Neuronal stem cell (in vitro differentiated cells): ENCODE results near the gene CTDP1.
A peak's percentile ranks its signal among the peaks of the same experiment; 100 is the strongest.

ENCODE experiments used
- DNase-seq: peaks from one replicate; pipeline ENCODE4 v3.0.0-alpha.2; 2013; ENCODE audit warnings: low spot score
- H2AFZ ChIP-seq: one replicate; pipeline ENCODE4 v1.6.1; 2013; ENCODE audit warnings: mild to moderate bottlenecking, low read length, inconsistent platforms
- H2AK5ac ChIP-seq: 2 replicates; pipeline ENCODE4 v1.6.1; 2013; ENCODE audit warnings: low read depth, mild to moderate bottlenecking, inconsistent platforms, low read length, moderate library complexity, mixed read lengths
- H2BK120ac ChIP-seq: 2 replicates; pipeline ENCODE4 v1.6.1; 2013; ENCODE audit warnings: low read depth, mild to moderate bottlenecking, inconsistent platforms, low read length, moderate library complexity, mixed read lengths
- H2BK12ac ChIP-seq: one replicate; pipeline ENCODE4 v1.6.1; 2013; ENCODE audit warnings: low read length, inconsistent platforms
- H2BK15ac ChIP-seq: 2 replicates; pipeline ENCODE4 v1.6.1; 2013; ENCODE audit warnings: mild to moderate bottlenecking, low read length, inconsistent platforms, mixed read lengths
- H2BK5ac ChIP-seq: one replicate; pipeline ENCODE4 v1.6.1; 2013; ENCODE audit warnings: inconsistent platforms, mild to moderate bottlenecking, low read length, moderate library complexity
- H3K14ac ChIP-seq: one replicate; pipeline ENCODE4 v1.6.1; 2013; ENCODE audit warnings: low read length, inconsistent platforms
- H3K18ac ChIP-seq: 2 replicates; pipeline ENCODE4 v1.6.1; 2013; ENCODE audit warnings: low read length, inconsistent platforms
- H3K23ac ChIP-seq: 2 replicates; pipeline ENCODE4 v1.6.1; 2013; ENCODE audit warnings: low read depth, mild to moderate bottlenecking, mixed read lengths, low read length, inconsistent platforms; ENCODE audit not compliant: poor library complexity
- H3K27ac ChIP-seq: replicated peaks from 3 replicates; pipeline ENCODE4 v1.5.1; 2013; ENCODE audit warnings: low read length, inconsistent platforms
- H3K27me3 ChIP-seq, 3 experiments: 2 replicates each; pipeline ENCODE4 v1.6.1; 2013; ENCODE audit warnings: low read length in 3 of 3, mild to moderate bottlenecking in 2 of 3, inconsistent platforms in 1 of 3, low read depth in 1 of 3, mixed read lengths in 1 of 3, moderate library complexity in 1 of 3; ENCODE audit not compliant: control insufficient read depth in 3 of 3, insufficient read depth in 3 of 3
- H3K36me3 ChIP-seq, 2 donors: replicated peaks in 1 of 2; 2 replicates each; pipeline ENCODE4 v1.6.1; 2013; ENCODE audit warnings: low read length in 2 of 2; ENCODE audit not compliant: control insufficient read depth in 2 of 2, insufficient read depth in 2 of 2
- H3K4ac ChIP-seq: 2 replicates; pipeline ENCODE4 v1.6.1; 2013; ENCODE audit warnings: inconsistent platforms, mild to moderate bottlenecking, low read length, moderate library complexity
- H3K4me1 ChIP-seq, 2 donors: 1 replicate in 1 of 2; 2 replicates in 1 of 2; pipeline ENCODE4 v1.6.1; 2013; ENCODE audit warnings: low read length in 2 of 2, low read depth in 1 of 2; ENCODE audit not compliant: control insufficient read depth in 2 of 2, insufficient read depth in 1 of 2
- H3K4me2 ChIP-seq: one replicate; pipeline ENCODE4 v1.6.1; 2013; ENCODE audit warnings: mild to moderate bottlenecking, low read length, inconsistent platforms; ENCODE audit not compliant: insufficient read depth, poor library complexity, severe bottlenecking
- H3K4me3 ChIP-seq, 2 donors: 2 replicates each; pipeline ENCODE4 v1.5.1; 2013; ENCODE audit warnings: low read length in 2 of 2, mild to moderate bottlenecking in 2 of 2, inconsistent platforms in 1 of 2, moderate library complexity in 1 of 2
- H3K79me1 ChIP-seq: one replicate; pipeline ENCODE4 v1.6.1; 2013; ENCODE audit warnings: low read depth, mild to moderate bottlenecking, inconsistent platforms, low read length, moderate library complexity
- H3K9ac ChIP-seq: one replicate; pipeline ENCODE4 v1.6.1; 2013; ENCODE audit warnings: mild to moderate bottlenecking, low read depth, low read length, inconsistent platforms; ENCODE audit not compliant: poor library complexity
- H3K9me3 ChIP-seq, 2 donors: replicated peaks in 1 of 2; 2 replicates each; pipeline versions ENCODE3 to v1.6.1; 2013; ENCODE audit warnings: low read length in 2 of 2, mild to moderate bottlenecking in 2 of 2, inconsistent platforms in 1 of 2, low read depth in 1 of 2, mixed read lengths in 1 of 2, moderate library complexity in 1 of 2; ENCODE audit not compliant: control insufficient read depth in 2 of 2, insufficient read depth in 1 of 2
- H4K8ac ChIP-seq: one replicate; pipeline ENCODE4 v1.6.1; 2013; ENCODE audit warnings: low read depth, mild to moderate bottlenecking, inconsistent platforms, low read length, moderate library complexity
- H4K91ac ChIP-seq: one replicate; pipeline ENCODE4 v1.6.1; 2013; ENCODE audit warnings: low read length, low read depth, mild to moderate bottlenecking, inconsistent platforms; ENCODE audit not compliant: poor library complexity
- WGBS, 2 donors: extraction: QIAGEN DNeasy Blood & Tissue Kit; methylation state at CpG; one replicate each; pipeline ENCODE4 v1.1.7; 2013; ENCODE audit warnings: missing lambda C conversion rate in 2 of 2, mixed read lengths in 1 of 2; ENCODE audit not compliant: insufficient read length in 2 of 2, insufficient replicate concordance in 1 of 2; ENCODE audit errors: extremely low coverage in 2 of 2; 5-methylcytosine and 5-hydroxymethylcytosine counted together

Gene CTDP1

DNA sequence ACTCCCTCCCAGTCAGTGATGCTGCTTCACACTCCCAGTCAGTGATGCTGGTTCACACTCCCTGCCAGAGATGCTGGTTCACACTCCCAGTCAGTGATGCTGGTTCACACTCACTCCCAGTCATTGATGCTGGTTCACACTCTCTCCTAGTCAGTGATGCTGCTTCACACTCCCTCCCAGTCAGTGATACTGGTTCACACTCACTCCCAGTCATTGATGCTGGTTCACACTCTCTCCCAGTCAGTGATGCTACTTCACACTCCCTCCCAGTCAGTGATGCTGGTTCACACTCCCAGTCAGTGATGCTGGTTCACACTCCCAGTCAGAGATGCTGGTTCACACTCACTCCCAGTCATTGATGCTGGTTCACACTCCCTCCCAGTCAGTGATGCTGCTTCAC, 83.8 kb downstream of the CTDP1 start:
- H3K4me3 ChIP-seq = no peak overlapping the region

DNA sequence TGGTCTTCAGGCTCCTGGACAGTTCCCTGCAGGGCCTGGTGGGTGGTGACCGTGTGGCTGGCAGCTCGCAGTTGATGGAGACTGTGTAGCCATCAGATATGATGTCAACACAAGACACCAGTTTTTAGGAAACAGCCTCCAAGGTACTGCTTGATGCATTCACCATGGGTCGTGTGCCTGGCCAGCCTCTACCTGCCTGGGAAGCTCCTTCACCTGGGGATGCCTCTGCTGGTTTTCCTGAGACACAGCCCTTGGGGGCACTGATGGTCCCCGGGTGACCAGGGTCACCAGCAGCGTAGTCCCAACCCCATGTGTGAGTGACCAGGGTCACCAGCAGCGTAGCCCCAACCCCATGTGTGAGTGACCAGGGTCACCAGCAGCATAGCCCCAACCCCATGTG, 84.5 kb downstream of the CTDP1 start:
- H2AFZ ChIP-seq = no peak overlapping the region
- H2BK5ac ChIP-seq = no peak overlapping the region
- H2AK5ac ChIP-seq = no peak overlapping the region
- no peak overlapping the region for H2BK15ac ChIP-seq
- no peak overlapping the region for H3K4me3 ChIP-seq
- H4K8ac ChIP-seq = no peak overlapping the region
- no peak overlapping the region for H2BK12ac ChIP-seq
- H3K4me1 ChIP-seq = peaks cover 0 to 8% of the 10 kb centered on the region in 2 donors
- no peak overlapping the region for H3K14ac ChIP-seq
- H3K23ac ChIP-seq = no peak overlapping the region
- peaks cover 5 to 6% of the 10 kb centered on the region in 2 donors for H3K9me3 ChIP-seq
- no peak for DNase-seq
- no peak overlapping the region for H3K9ac ChIP-seq
- no peak overlapping the region for H3K4ac ChIP-seq
- peak overlapping the region; percentile 54 for H2BK120ac ChIP-seq
- H3K27me3 ChIP-seq = no peaks in the 10 kb centered on the region
- no peaks in the 10 kb centered on the region for H3K79me1 ChIP-seq
- H3K36me3 ChIP-seq = no peaks in the 10 kb centered on the region
- no peak overlapping the region for H3K4me2 ChIP-seq
- no peak overlapping the region for H4K91ac ChIP-seq
- H3K18ac ChIP-seq = no peak overlapping the region
- WGBS, 2 donors = no CpG with 5 or more reads among the region's 6 CpGs
- H3K27ac ChIP-seq = no peak overlapping the region

More for the DNA sequence above, 83.8 kb downstream of the CTDP1 start:
- H3K4me2 ChIP-seq = no peak overlapping the region
- H2BK15ac ChIP-seq = no peak overlapping the region
- no peak overlapping the region for H2BK5ac ChIP-seq
- no peak overlapping the region for H3K23ac ChIP-seq
- no peaks in the 10 kb centered on the region for H3K27me3 ChIP-seq
- no peak for DNase-seq
- peaks cover 0 to 8% of the 10 kb centered on the region in 2 donors for H3K4me1 ChIP-seq
- no peak overlapping the region for H4K91ac ChIP-seq
- no peaks in the 10 kb centered on the region for H3K36me3 ChIP-seq
- no peak overlapping the region for H2BK12ac ChIP-seq
- no peak overlapping the region for H3K27ac ChIP-seq
- H3K14ac ChIP-seq = no peak overlapping the region
- H3K4ac ChIP-seq = no peak overlapping the region
- H3K9me3 ChIP-seq = peaks cover 5 to 6% of the 10 kb centered on the region in 2 donors
- H2AK5ac ChIP-seq = no peak overlapping the region
- no peak overlapping the region for H2AFZ ChIP-seq
- no peak overlapping the region for H3K18ac ChIP-seq
- no peak overlapping the region for H4K8ac ChIP-seq
- H2BK120ac ChIP-seq = peak overlapping the region; percentile 54
- H3K9ac ChIP-seq = no peak overlapping the region
- no peaks in the 10 kb centered on the region for H3K79me1 ChIP-seq

DNA sequence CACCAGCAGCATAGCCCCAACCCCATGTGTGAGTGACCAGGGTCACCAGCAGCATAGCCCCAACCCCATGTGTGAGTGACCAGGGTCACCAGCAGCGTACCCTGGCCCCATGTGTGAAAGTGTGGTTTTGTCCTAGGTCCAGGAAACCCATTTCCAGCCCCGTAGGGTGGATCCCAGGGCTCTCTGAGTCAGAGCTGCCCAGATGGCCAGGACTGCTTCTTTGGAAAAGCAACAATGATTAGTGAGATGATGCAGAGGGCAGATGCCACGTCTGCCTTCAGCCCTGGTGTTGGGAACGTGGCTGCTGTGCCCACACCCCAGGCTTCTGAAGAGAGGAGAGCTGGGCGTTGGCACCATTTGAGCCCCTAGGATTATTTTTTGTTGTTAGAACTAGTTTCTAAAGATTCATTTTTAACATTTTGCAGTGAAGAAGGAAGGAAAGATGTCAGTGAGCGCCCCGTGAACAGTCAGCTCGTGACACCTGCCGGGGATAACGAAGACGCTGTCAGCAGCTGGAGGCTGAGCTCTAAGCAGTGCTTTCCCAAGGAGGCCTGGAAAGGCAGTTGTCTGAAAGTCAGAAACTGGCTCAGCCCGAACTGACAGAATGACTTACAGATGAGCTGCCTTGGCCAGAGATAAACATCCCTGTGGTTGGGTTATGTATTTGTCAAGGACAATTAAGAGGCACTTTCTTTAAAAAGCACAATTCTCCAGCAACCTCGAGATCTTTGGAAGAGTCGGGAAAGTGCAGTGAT, 86.1 kb downstream of the CTDP1 start:
- Histone ChIP-seq H3K27me3 (no peaks in the 10 kb centered on the region), H3K79me1 (no peaks in the 10 kb centered on the region), H3K9ac (no peak overlapping the region), H3K4me2 (no peak overlapping the region), H2BK120ac (no peak overlapping the region), H3K36me3 (no peaks in the 10 kb centered on the region), H2BK12ac (no peak overlapping the region), H2BK15ac (no peak overlapping the region), H2BK5ac (no peak overlapping the region), H3K27ac (no peak overlapping the region), H2AFZ (no peak overlapping the region), H4K8ac (no peak overlapping the region), H3K4ac (no peak overlapping the region), H3K9me3 (peaks cover 10% of the 10 kb centered on the region in 2 donors), H3K14ac (no peak overlapping the region), H2AK5ac (no peak overlapping the region), H3K18ac (no peak overlapping the region), H3K23ac (no peak overlapping the region), H3K4me3 (no peak overlapping the region), H3K4me1 (peaks cover 0 to 8% of the 10 kb centered on the region in 2 donors), H4K91ac (no peak overlapping the region)
- no peak for DNase-seq
- WGBS, 2 donors = no CpG with 5 or more reads among the region's 14 CpGs

DNA sequence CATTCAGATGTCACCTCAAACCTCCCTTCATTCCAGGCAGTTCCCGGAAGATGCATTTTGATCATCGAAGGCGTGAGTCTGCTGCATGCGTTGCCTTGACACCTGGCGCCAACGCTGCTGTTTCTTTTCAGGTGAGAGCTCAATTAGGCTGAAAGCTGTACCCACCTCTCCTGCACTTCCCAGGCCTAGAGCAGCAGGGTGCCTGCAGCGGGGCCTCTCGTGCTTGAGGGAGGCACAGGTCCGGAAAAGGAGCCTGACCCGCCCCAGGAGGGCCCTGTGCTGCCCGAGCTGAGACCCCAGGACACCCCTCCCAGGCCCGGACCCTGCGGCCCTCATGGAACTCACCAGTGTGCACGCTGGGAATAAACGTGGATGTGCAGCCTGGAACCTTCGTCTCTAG, 86.7 kb downstream of the CTDP1 start:
- Histone ChIP-seq H3K4me3 (no peak overlapping the region), H2BK15ac (no peak overlapping the region), H3K4ac (peak overlapping the region; percentile 84), H3K36me3 (no peaks in the 10 kb centered on the region), H3K14ac (peak overlapping the region; percentile 82), H3K18ac (no peak overlapping the region), H3K79me1 (no peaks in the 10 kb centered on the region), H4K91ac (no peak overlapping the region), H2AFZ (no peak overlapping the region), H4K8ac (no peak overlapping the region), H3K27ac (no peak overlapping the region), H3K27me3 (no peaks in the 10 kb centered on the region), H3K9ac (no peak overlapping the region), H3K4me1 (peaks cover 0 to 8% of the 10 kb centered on the region in 2 donors), H3K4me2 (no peak overlapping the region), H3K9me3 (peaks cover 7 to 10% of the 10 kb centered on the region in 2 donors), H2BK12ac (peak overlapping the region; percentile 10), H3K23ac (no peak overlapping the region), H2BK120ac (no peak overlapping the region), H2AK5ac (no peak overlapping the region), H2BK5ac (no peak overlapping the region)
- WGBS, 2 donors = no CpG with 5 or more reads among the region's 16 CpGs
- no peak for DNase-seq
